Uterus (tissue), 2 donors: ENCODE measurements around the gene IGFBP4.

Experiments
- POLR2A ChIP-seq, 2 donors: fragments of 450-650 bp; IDR thresholded peaks; one replicate each; pipeline ENCODE4 v1.6.1; 2016; ENCODE audit warnings: antibody characterized with exemption in 2 of 2, mild to moderate bottlenecking in 1 of 2, moderate library complexity in 1 of 2
- TF ChIP-seq, protein P1 (sequence below), 4 experiments: fragments of 200-600 bp in 2 of 4; fragments of 450-650 bp in 2 of 4; sonication (generic) in 2 of 4; IDR thresholded peaks; one replicate each; pipeline ENCODE4 v1.5.1; 2016 to 2019; ENCODE audit warnings: antibody characterized with exemption in 4 of 4, mild to moderate bottlenecking in 2 of 4, moderate library complexity in 1 of 4

GRCh38 chr17:40482722-40483121 is 39.5 kb downstream of the IGFBP4 start:
- TF ChIP-seq, protein P1, sequence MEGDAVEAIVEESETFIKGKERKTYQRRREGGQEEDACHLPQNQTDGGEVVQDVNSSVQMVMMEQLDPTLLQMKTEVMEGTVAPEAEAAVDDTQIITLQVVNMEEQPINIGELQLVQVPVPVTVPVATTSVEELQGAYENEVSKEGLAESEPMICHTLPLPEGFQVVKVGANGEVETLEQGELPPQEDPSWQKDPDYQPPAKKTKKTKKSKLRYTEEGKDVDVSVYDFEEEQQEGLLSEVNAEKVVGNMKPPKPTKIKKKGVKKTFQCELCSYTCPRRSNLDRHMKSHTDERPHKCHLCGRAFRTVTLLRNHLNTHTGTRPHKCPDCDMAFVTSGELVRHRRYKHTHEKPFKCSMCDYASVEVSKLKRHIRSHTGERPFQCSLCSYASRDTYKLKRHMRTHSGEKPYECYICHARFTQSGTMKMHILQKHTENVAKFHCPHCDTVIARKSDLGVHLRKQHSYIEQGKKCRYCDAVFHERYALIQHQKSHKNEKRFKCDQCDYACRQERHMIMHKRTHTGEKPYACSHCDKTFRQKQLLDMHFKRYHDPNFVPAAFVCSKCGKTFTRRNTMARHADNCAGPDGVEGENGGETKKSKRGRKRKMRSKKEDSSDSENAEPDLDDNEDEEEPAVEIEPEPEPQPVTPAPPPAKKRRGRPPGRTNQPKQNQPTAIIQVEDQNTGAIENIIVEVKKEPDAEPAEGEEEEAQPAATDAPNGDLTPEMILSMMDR (IDR thresholded peaks at IDR 0.05) = no peak
- TF ChIP-seq POLR2A (IDR thresholded peaks at IDR 0.05) = no peak
